AG08396 (cell line): ENCODE data around the gene C2CD2L.
"Not testable (repeated sequence)": the region's sequence is repeated elsewhere in the genome, so short reads cannot be mapped to it uniquely, and the experiment has no call there.

Experiments
- DNase-seq: peaks from one replicate; pipeline ENCODE4 v3.0.0; 2012; ENCODE audit warnings: low spot score, mixed read lengths

Gene C2CD2L

DNA sequence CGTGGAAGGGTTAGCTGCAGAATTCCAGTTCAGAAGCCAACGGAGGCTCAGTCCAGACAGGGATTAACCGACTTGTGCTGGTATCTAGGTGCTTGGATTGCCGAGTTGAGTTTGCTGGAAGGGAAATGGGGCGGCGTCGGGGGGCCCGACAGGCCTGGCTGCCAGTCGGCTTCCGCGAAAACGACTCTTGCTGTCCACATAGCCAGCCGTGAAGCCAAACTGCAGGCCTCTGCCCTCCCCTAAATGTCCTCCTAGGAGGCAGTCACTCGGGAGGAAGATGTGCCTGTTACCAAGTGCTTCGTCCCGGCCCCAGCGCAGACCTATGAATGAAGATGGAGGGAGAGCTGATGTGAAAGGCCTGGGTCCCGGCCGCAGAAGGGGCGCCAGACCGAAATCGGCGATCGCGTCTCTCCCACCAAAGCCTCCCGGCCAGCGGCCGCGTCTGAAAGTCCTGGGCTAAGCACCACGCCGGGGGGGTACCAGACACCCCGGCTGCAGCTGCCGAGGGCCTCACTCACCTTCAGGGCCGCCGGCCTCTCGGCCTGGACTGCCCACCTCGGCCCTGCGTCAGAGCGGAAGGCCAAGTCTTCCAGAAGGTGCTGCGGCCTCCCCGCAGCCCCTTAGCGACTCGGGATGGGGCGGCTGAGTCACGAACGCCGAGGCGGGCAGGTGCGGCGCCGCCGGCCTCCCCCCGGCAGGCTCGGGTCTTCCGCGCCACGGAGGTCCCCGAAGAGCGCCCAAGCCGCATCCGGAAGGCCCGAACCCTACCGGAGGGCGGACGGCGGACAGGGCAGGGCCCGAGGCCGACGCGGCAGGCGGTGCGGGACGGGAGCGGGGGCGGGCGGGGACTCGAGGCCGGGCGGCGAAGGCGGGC, 13.0 kb upstream of the C2CD2L start:
- DNase-seq = peak; percentile 17

DNA sequence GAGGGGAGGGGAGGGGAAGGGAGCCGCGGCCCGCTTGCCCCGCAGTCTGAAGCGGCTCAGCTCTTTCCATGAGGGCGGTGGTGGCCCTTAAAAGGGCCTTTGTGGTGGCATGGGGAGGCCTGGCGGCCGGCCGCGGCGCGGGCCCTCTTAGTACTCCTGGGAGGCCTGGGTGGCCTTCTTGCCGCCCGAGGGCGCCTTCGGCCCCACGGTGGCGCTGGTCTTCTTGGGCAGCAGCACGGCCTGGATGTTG, 12.4 kb upstream of the C2CD2L start:
- peak; percentile 81 for DNase-seq

DNA sequence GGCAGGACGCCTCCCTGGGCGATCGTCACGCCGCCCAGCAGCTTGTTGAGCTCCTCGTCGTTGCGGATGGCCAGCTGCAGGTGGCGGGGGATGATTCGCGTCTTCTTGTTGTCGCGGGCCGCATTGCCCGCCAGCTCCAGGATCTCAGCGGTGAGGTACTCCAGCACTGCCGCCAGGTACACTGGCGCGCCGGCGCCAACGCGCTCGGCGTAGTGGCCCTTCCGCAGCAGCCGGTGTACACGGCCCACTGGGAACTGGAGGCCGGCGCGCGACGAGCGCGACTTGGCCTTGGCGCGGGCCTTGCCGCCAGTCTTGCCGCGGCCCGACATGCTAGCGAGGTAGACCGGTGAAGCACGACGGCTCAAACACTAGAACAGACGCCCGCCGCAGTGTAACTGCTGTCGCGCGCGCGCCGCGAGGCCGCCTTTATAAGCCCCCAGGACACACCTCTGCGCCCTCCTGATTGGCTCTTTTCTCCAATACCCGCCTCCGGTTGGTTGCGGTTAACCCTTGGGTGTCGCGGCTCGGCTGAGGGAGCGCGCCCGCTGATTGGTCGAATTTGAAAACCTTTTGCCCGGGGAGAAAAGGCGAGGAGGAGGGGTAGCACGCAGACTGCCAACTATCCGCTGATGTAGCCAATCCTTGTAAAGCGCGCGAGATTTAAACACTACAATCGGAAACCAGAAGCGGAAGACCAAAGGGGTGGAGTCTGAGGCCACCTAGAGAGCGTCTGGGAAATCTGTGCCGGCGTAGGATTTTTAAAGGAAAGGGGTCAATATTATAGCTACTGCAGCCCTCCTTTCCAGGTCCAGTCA, 11.9 kb upstream of the C2CD2L start:
- peak; percentile 99 for DNase-seq

DNA sequence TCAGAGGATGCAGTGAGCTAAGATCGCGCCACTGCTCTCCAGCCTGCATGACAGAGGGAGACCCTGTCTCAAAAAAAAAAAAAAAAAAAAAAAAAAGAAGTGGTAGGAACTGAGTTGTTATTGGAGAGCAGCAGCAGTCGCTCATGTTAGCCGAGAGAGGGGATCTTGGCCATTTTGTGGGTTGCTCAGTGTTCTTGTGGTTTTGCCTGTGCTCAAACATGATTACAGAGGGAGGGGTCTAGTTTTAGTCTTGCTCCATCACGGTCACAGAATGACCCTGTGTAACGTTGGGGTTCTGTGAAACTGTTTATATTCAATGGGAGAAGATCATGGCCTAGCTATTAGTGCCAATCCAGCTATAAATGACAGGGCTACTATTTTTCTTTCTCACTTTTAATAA, 7.4 kb upstream of the C2CD2L start:
- no peak for DNase-seq

DNA sequence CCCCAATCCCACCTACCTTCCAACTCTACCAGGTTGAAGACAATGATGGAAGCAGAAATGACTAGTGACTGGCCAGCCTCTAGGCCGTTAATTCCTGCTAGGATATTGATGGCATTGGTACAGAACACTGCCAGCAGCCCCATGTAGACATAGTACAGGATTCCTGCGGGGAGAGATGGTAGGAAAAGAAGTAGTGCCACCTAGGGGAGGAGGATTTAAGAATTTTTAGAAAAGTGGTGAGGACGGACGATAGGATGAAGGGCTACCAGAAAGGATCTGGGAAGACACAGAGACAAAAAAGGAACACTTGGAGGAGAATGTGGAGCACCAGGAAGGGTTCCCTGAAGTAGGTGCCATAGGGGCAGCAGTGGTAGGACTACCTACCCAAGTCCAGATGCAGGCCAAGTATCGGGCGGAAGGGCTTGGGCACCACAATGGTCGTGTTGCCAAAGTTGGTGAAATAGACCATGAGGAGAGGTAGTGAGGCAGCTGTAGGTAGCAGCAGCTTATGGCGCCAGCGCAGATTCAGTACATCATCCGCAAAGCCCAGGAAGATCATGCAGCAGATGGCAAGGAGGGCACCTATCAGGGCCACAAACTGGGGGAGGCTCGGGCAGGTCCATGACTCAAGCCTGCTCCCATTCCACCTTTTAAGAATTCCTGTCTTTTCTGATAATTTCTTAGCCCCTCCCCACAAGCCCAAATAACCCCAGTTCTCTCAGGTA, 6.7 kb upstream of the C2CD2L start:
- DNase-seq = peak; percentile 38

DNA sequence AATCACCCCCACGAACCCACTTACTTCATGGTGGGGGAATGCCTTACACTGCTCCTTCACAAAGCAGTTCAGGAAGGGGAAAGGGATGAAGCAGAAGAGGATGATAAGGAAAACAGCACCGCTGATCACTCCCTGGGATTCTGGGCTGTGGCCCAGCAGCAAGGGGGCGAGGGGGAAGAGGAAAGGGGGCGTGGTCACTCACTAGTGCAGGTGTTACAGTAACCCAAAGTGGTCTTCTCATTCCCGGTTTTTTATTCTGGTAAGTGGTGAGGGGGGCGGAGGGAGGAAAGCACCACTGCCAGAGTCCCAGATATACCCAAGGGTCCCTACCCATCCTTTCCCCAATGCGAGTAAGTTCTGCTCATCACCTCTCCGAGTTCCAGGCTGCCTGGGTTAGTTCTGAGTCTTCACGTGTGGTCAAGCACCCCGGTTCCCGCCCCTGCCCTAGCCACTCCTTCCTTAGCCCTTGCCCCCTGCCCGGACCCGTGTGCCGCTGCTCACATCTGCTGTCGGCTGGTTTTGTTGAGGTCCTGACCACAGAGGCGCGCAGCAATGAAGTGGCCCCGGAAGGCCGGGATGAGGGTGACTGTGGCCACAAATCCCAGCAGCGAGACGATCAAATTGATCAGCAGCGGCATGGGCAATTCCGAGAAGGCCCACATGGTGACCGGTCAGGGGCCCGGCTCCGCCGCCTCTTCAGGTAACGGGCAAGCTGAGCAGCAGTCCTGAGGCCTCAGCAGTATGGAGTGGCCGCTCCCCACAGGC, 6.0 kb upstream of the C2CD2L start:
- DNase-seq = peak; percentile 34

DNA sequence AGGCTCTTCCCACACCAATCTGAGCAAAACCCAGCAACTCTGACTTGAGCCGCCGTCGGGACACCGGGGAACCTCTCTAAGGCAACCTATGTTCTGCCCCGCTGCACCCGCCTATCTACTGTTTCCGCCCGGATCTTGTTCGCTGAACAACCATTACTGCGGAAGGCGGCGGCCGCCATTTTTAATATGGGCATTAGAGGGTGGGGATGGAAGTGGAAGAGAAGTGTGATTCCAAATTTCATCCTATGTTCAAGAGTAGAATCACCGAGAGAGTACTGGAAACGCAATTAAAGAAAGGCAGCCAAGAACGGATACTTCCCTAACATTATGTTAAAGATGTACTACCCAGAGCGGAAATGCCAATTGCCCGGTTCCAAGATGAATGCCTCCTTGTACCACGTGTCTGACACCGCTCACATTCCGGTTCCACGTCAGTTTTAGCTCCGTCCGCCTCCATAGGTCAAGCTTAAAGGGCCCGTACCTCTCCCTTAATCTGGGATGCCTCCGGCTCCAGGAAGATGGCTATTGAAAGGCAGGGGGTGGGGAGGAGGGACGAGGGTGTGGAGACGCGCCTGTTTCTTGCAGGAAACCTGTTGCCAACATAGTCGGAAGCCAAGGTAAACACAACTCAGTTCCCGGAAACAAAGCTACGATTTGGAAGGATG, 5.3 kb upstream of the C2CD2L start, which contains the start of gene DPAGT1:
TSS of gene DPAGT1 (minus strand) at position 95 of the 665 bp plus-strand sequence. CDS start 198 bp downstream, outside the sequence.
- peak; percentile 85 for DNase-seq

DNA sequence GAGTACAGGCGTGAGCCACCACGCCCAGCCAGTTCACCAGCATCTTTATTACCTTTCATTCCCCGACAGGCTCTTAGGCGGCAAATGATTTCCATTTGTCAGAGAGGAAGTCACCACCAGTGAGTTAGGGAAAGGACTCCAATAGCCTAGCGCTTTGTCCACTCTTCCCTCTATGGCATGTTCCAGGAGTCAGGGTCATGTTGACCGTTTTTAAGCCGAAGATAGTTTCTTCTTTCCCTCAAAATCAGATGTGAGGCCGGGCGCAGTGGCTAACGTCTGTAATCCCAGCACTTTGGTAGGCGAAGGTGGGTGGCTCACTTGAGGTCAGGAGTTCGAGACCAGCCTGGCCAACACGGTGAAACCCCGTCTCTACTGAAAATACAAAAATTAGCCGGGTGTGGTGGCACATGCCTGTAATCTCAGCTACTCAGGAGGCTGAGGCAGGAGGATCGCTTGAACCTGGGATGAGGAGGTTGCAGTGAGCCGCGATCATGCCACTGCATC, 3.9 kb upstream of the C2CD2L start:
- not testable (repeated sequence) for DNase-seq

DNA sequence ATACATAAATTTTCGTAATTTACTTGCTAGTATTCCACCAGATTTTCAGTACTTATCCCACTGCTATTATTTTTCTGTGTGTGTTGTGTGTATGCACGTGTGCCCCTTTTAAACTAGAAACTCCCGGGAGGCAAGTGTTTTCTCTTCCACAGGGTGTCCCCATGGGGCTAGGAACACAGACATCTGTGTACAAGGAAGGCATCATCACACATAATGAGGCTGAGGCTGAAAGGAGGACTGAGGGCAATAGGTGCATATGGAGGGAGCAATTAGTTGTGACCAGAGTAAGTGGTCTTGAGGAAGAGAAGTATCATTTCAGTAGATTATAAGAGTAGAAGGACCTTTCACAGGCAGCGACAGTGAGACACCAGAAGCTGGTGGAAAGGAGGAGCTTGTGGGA, 3.4 kb upstream of the C2CD2L start:
- no peak for DNase-seq

DNA sequence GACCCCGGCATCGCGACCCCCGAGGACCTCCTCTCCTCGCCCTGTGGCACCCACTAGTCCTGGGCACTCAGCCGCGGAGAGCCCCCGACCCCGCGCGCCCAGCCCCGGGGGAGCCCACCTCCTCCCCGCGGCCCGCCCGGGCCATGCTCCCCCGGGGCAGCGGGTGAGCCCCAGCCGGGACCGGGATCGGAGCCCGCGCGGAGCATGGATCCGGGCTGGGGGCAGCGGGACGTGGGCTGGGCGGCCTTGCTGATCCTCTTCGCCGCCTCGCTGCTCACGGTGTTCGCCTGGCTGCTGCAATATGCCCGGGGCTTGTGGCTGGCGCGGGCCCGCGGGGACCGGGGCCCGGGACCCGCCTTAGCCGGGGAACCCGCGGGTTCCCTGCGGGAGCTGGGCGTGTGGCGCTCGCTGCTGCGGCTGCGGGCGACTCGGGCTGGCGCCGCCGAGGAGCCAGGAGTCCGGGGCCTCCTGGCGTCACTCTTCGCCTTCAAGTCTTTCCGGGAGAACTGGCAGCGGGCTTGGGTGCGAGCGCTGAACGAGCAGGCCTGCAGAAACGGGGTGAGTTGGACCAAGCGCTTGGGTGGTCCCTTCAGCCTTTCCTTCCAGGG, 498 bp downstream of the C2CD2L start:
- DNase-seq = peak; percentile 49

DNA sequence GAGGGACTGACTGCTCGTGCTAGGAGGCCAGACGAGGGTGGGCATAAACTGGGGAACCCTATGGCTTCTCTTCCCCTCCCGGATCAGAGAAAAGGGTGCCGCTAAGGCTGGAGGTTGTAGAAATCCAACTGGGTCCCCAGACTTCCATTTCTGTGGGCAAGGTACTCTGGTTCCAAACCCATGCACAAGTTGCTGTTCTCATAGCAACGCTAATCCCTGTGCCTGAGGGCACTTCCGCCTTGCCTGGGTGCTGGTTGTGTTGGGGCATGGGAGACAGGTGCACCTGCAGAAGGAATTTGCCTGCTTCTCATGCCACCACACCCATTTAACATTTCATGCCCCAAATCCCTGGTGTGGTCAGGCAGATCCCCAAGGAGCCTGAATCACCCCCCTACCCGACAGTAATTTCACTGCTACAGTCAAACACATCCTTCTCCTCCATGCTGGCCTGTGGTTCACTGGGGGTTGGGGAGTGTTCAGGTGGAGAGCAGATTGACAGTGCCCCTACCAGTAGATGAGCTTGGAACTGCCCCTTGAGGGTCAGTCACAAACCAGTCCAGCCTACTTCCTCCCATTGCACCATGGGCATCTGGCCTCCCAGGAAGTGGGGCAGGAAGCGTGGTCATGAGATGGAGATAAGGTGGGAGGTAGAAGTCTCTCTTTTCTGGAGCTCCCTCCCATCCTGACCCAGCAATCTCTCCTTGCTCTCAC, 1.2 kb downstream of the C2CD2L start:
- DNase-seq = peak; percentile 27

DNA sequence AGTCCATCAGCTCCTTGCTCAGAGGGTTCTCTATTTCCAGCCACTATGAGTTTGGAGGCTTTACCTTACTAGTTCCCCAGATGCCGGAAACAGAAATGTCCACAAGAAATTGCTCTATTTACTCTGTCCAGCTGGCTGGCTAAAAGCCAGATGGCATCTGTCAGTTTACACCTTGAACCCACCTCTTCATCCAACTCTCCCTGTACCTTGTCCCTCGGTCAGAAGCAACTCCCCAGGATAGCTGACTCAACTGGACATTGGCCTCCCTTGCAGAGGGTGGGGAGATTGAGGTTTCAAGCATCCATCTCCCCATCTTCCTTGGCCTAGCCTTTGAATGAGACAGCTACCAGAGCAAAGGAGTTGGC, 1.7 kb downstream of the C2CD2L start:
- DNase-seq = no peak

DNA sequence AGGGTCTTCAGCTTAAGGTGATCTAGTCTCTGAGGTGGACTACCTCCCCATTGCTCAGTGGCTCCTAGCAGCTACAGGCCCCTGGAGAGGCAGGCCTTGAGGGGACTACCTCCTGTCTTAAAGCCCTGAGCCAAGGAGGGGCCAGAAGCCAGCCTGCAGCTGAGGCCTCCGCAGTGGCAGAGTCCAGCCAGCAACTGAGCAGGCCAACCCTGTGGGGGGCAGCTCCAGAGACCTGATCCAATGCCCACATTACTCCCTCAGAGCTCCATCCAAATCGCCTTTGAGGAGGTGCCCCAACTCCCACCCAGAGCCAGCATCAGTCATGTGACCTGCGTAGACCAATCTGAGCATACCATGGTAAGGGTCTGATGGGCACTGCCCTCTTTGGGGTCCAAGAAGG, 2.7 kb downstream of the C2CD2L start:
- no peak for DNase-seq

DNA sequence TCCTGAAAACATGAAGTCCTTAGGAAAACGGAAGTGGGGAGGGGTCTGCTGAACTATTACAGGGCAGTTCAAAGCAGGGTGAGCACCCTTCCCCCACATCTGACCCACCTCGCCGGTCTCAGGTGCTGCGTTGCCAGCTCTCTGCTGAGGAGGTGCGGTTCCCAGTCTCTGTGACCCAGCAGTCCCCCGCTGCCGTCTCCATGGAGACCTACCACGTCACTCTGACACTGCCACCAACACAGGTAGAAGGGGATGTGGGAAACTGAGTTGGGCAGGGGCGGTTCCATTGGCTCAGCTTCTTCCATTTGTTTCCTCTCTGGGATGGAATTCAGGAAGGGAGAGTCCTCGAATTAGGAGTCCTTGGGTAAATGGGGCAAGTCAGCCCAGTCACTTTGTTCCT, 3.3 kb downstream of the C2CD2L start:
- DNase-seq = no peak

DNA sequence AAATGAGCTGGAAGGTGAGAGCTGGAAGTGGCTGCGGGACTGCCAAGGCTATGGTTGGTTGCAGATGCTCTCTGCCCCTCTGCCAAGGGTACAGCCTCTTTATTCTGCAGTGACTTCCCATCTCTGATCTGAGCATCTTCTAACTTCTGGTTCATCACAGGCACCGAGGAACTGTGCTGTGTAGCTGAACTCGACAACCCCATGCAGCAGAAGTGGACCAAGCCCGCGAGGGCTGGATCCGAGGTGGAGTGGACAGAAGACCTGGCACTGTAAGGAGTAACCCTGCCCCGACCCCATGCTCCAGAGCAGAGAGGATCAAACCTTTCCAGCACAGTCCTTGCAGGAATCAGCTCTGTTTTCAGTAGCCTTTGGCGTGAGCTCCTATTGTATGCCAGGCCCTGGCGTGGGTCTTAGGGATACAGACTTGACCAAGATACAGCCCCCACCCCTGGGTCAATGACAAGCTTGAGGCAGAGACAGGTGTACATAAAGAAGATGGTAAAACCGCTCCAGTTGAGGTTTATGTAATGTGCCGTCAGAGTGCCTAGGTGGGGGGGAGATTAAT, 4.3 kb downstream of the C2CD2L start:
- DNase-seq = no peak

DNA sequence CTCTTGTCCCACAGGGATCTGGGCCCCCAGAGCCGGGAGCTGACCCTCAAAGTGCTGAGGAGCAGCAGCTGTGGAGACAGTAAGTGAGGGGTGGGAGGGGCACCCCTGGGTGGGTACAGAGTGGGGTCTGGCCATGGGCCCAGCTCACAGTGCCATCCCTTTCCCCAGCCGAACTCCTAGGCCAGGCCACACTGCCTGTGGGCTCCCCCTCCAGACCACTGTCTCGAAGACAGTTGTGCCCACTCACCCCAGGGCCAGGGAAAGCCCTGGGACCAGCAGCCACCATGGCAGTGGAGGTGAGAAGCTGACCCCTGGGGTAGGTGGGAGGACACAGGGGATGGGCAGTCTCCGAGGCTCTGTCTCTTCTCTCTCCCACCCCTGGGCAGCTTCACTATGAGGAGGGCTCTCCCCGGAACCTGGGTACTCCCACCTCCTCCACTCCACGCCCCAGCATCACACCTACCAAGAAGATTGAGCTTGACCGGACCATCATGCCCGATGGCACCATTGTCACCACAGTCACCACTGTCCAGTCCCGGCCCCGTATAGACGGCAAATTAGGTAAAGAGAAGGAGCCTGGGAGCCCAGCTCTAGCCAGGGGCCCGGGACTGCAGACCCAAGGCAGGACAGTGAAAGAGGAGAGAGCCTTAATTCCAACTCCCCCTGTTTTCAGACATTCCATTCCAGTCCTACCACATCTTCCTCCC, 5.3 kb downstream of the C2CD2L start:
- DNase-seq = no peak

DNA sequence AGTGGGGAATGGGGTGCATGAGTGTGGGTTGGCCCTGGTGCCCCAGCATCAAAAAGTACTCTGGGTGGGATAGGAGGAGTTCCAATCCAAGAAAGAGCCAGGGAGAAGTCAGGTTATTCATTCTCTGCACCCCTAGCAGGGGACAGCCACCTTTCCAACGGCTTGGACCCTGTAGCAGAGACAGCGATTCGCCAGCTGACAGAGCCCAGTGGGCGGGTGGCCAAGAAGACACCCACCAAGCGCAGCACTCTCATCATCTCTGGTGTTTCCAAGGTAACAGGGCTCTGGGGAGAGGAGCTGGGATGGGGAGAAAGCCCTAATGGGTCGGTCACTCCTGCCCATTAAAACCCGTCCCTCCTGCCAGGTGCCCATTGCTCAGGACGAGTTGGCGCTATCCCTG, 6.6 kb downstream of the C2CD2L start:
- DNase-seq = no peak

DNA sequence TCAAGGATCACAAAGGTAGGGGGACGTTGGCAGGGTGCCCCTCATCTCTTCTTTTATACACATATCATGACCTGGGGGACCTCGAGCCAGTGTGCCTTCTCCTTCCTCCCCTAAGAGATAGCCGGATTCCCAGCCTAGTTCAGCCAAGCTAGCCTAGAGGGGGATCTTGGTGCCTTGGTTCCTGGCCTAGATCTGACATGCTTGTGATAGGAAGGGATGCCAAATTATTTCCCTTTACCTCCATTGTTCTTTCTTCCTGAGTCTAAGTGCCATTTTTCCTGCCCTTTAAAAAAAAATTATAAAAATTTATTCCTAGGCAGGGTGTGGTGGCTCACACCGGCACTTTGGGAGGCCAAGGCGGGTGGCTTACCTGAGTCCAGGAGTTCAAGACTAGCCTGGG, 7.2 kb downstream of the C2CD2L start:
- DNase-seq = no peak
